ENCODE data around the gene DSC1. TPM values are rescaled to one million over a fixed set of nuclear protein-coding genes. Genes with fewer than 3 reads are reported as not detected.

DSC1 gene
- total and polyA plus RNA-seq, 2 of the 13 experiments (the other 11 are each of a cell fraction or from before 2014, with no cell fraction given), result not detected

GRCh38 chr18:31176531-31176930 lies 13.9 kb upstream of the DSC1 start:
- Histone ChIP-seq H3K27me3 (ENCODE audit: control insufficient read depth in 1 of 2, insufficient read depth in 2 of 2, low read length in 2 of 2) (no peaks in the 10 kb centered on the region), H3K79me2 (ENCODE audit: insufficient read depth, low read length) (no peaks in the 10 kb centered on the region), H2AFZ (ENCODE audit: low read length) (no peak overlapping the region), H3K36me3 (replicated peaks in 1 of 2; ENCODE audit: control insufficient read depth in 1 of 2, insufficient read depth in 2 of 2, low read length in 2 of 2) (no peaks in the 10 kb centered on the region), H3K27ac (ENCODE audit: extremely low read length, insufficient read depth, low read length) (no peak overlapping the region), H3K9me3 (ENCODE audit: low read length) (no peaks in the 10 kb centered on the region), H3K4me2 (ENCODE audit: low read depth, low read length) (no peak overlapping the region), H4K20me1 (ENCODE audit: insufficient read depth, low read length) (no peaks in the 10 kb centered on the region), H3K9ac (ENCODE audit: insufficient read depth, low read depth, low read length) (no peak overlapping the region), H3K4me1 (ENCODE audit: insufficient read depth, low read length) (no peaks in the 10 kb centered on the region), H3K4me3 (replicated peaks in 1 of 3; ENCODE audit: insufficient read depth in 1 of 3, low read depth in 2 of 3, low read length in 3 of 3) (no peak overlapping the region)
- TF ChIP-seq ELF3 (CRISPR knock-in tag; IDR thresholded peaks at IDR 0.05), result no peak
- 35% methylated on average over 2 of the region's 2 CpGs for WGBS (ENCODE audit: low lambda C conversion rate)
- ATAC-seq, result no peak
- BruUV-seq (replicated peaks), result no TSS peak
- intact Hi-C loops (cut with micrococcal nuclease; ENCODE audit: unreplicated experiment), result no loop called here
- no peak for DNase-seq (ENCODE audit: low spot score)
- CTCF ChIA-PET (ENCODE audit: low intra/inter-chr PET ratio, low total read pairs), result no interaction called here
- in situ Hi-C loops (cut with HindIII; ENCODE audit: extremely low pct_ligation_motif_present, low pct_unique_long_range_greater_than_20kb), result no loop called here
- FAIRE-seq, result no peak
- POLR2A ChIA-PET, result no interaction called here

GRCh38 chr18:31171144-31171839 lies 8.6 kb upstream of the DSC1 start:
- intact Hi-C loops (cut with micrococcal nuclease; ENCODE audit: unreplicated experiment) (no loop called here), in situ Hi-C loops (cut with HindIII; ENCODE audit: extremely low pct_ligation_motif_present, low pct_unique_long_range_greater_than_20kb) (no loop called here)
- DNase-seq (ENCODE audit: low spot score) (no peak), ATAC-seq (no peak), FAIRE-seq (no peak)
- Histone ChIP-seq H3K4me3 (replicated peaks in 1 of 3; ENCODE audit: insufficient read depth in 1 of 3, low read depth in 2 of 3, low read length in 3 of 3) (no peak overlapping the region), H3K36me3 (replicated peaks in 1 of 2; ENCODE audit: control insufficient read depth in 1 of 2, insufficient read depth in 2 of 2, low read length in 2 of 2) (no peaks in the 10 kb centered on the region), H2AFZ (ENCODE audit: low read length) (no peak overlapping the region), H3K4me2 (ENCODE audit: low read depth, low read length) (no peak overlapping the region), H3K4me1 (ENCODE audit: insufficient read depth, low read length) (no peaks in the 10 kb centered on the region), H3K27ac (ENCODE audit: extremely low read length, insufficient read depth, low read length) (no peak overlapping the region), H3K79me2 (ENCODE audit: insufficient read depth, low read length) (no peaks in the 10 kb centered on the region), H3K9me3 (ENCODE audit: low read length) (no peaks in the 10 kb centered on the region), H3K9ac (ENCODE audit: insufficient read depth, low read depth, low read length) (no peak overlapping the region), H3K27me3 (ENCODE audit: control insufficient read depth in 1 of 2, insufficient read depth in 2 of 2, low read length in 2 of 2) (no peaks in the 10 kb centered on the region), H4K20me1 (ENCODE audit: insufficient read depth, low read length) (no peaks in the 10 kb centered on the region)
- no TSS peak for BruUV-seq (replicated peaks)
- ChIA-PET POLR2A (no interaction called here), CTCF (ENCODE audit: low intra/inter-chr PET ratio, low total read pairs) (no interaction called here)
- 6% methylated on average over 1 of the region's 1 CpG for WGBS (ENCODE audit: low lambda C conversion rate)
- TF ChIP-seq HBP1 (CRISPR knock-in tag; IDR thresholded peaks at IDR 0.05; ENCODE audit: low read depth), result no peak
- TF ChIP-seq MIER2 (CRISPR knock-in tag; IDR thresholded peaks at IDR 0.05), result no peak
- no peak for TF ChIP-seq ZC3H13 (CRISPR knock-in tag; IDR thresholded peaks at IDR 0.05)
- no peak for TF ChIP-seq ZHX2 (IDR thresholded peaks at IDR 0.05; ENCODE audit: low read depth)
- TF ChIP-seq ZHX2 (CRISPR knock-in tag; IDR thresholded peaks at IDR 0.05; ENCODE audit: borderline replicate concordance), result no peak

All from HepG2 (cell line).